Left colon (tissue), 2 donors: ENCODE measurements around the gene PLXNA2. TPM values are rescaled to one million over a fixed set of nuclear protein-coding genes. Genes with fewer than 3 reads are reported as not detected.
A peak's percentile ranks its signal among the peaks of the same experiment; 100 is the strongest.

ENCODE experiments used
- ATAC-seq: fragments of 200-7000 bp; cut with Tn5 transposase; one replicate; pipeline ENCODE4 v1.9.1; 2020; ENCODE audit warnings: mild to moderate bottlenecking, moderate library complexity
- DNase-seq, 2 donors: peaks; one replicate each; pipeline ENCODE4 v3.0.0-alpha.2; 2020
- intact Hi-C, 2 donors: fragments of 100-400 bp; cut with DNase I in 1 of 2; cut with micrococcal nuclease in 1 of 2; formaldehyde crosslinking; loops; one replicate each; pipeline versions ENCODE4 v1.11.2 to v1.14.0; 2022; cut with DNase I, micrococcal nuclease
- total RNA-seq, 2 donors: library from RNA; stranded (reverse); fragmentation: NEBNext Ultra II Directional; extraction: Animal tissue kit (Norgen Biotek cat#: 25700); gene quantifications; one replicate each; pipeline ENCODE4 v1.2.1, GENCODE V29; 2021
- donor health status: DM: no; HTN: no; CAD: no.
- donor health status: DM: yes; HTN: yes; CAD: no.

PLXNA2 gene
- total RNA-seq, 2 donors from 2014 or later, result 89.3 to 103 TPM

- ATAC-seq (no peak), DNase-seq (no peak)
- intact Hi-C loops, result no loop called here
Measured at GRCh38 chr1:208215393-208215792, 28.8 kb downstream of the PLXNA2 start.

DNA sequence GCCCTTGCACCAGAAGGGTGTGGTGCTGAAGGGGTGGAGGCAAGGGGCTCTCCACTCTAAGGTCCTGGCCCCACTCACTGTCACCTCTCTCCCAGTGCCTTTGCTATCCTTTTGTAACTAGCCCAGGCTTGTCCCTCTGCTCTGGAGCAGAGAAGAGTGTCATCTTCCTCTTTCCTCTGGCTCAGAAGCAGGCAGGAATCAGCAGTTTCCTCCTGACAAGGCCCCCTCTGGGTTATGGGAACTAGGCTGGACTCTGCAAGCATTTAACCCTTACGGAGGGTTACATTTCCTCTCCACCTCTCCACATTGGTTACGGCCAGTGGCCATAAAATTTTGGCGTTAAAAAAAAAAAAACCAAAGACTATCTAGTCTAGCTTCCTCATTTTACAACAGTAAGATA lies 30.4 kb downstream of the PLXNA2 start:
- ATAC-seq (no peak), DNase-seq (no peak)
- intact Hi-C loops, result no loop called here

GRCh38 chr1:208212893-208213292 lies 31.3 kb downstream of the PLXNA2 start:
- intact Hi-C loops, result no loop called here
- DNase-seq (no peak), ATAC-seq (no peak)

DNA sequence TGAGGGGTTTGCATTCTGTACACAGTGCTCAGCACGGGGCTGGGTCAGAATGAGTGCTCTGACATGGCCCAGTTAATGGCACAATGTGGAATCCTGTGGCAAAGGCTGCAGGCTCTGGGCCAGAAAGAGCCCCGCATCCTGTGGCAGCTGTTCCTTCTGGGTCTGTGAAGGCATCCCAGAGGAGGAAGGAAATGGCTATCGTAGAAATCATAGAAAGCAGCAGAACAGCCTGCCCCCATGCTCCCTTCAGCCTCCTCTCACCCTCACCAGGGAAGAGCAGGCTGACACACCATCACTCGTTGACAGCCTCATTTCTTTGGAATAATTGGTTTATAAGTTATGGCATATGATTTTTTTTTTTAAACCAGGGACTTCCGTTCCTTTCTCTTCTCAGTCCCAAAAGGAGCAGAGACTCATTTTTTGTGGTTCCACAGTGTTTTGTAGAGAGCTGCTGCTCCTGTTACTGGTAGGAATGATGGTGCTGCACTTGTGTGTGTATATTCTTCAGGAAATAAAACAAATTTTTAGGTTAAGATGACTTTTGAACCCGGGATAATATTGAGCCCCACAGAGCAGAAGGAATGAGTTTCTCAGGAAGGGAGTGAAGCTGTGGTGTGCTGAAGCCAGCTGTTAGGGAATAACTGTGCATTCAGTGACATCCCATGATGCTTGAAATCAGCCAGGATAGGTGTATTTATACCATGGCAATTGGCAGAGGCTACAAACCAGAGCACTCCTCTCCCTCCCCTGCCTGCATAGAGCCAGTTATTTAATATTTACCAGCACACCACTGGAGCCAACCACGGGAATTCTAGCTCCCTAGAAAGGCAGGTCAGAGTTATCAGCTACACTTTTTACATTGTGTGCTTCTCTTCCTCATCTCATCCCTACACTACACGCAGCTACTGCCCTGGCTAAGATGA lies 32.0 kb downstream of the PLXNA2 start:
- no peak for ATAC-seq
- DNase-seq, result no peak
- intact Hi-C loops, result no loop called here

- ATAC-seq, result no peak
- no peak for DNase-seq
- intact Hi-C loops, result no loop called here
Measured at GRCh38 chr1:208209896-208210589, 34.1 kb downstream of the PLXNA2 start.

DNA sequence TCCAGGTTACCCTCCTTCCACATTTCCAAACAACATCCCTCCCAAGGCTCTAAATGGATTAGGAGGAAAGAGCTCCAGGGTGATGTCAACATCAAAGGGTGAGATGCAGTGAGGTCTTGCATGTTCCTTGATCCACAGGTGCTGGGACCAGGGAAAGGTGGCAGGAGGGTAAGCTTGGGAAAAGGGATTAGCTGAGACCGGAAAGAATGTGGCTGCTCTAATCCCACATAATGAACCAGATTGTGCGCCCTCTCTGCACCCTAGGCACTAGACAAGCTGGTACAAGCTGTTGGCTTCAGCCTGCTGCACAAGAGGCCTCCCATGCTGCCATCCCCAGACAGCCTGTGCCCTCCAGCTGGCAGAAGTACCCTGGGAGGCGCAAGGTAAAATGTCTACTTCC lies 34.9 kb downstream of the PLXNA2 start:
- intact Hi-C loops, result no loop called here
- DNase-seq, result no peak
- ATAC-seq, result no peak

DNA sequence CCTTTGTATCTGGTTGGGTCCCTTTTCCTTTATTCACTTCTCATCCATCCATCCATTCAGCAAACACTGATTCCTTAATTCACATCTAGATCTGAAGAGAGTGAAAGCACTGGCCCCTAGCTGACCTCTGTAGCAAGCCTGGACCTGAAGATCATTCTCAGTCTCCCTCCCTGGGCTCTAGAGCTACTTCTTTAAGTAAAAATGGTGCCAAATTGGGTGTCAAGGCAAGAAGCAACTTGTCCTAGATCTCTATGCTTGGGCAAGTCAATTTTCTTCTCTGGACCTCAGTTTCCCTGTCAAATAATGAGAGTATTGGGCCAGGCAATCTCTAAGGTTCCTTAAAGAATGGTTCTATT lies 36.1 kb downstream of the PLXNA2 start:
- DNase-seq, result no peak
- intact Hi-C loops, result no loop called here
- no peak for ATAC-seq

- no peak for ATAC-seq
- intact Hi-C loops, result no loop called here
- no peak for DNase-seq
Measured at GRCh38 chr1:208207388-208208131, 36.6 kb downstream of the PLXNA2 start.

- intact Hi-C loops, result no loop called here
- ATAC-seq, result no peak
- no peak for DNase-seq
Measured at GRCh38 chr1:208206092-208206698, 38.0 kb downstream of the PLXNA2 start.

GRCh38 chr1:208205216-208206013 lies 38.8 kb downstream of the PLXNA2 start:
- DNase-seq (peak; percentile 46 to 74), ATAC-seq (peak; percentile 61)

DNA sequence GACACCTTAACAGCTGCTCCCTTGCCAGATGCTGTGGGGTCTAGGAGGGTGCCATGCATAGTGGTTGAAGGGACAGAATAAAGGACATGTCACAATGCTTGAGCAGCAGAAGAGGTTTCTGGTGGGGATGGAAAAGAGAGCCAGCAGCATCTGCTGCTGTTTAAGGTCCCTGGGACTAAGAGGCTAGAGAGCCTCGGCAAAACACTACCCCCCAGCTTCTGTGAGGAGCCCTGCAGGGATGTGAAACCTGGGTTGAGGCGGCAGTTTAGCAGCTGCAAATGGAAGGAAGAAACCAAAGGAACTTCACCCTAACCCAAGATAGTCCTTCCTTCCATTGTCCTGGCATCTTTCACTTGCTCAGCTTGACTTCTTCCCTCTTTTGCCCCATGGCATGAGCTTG lies 39.4 kb downstream of the PLXNA2 start:
- intact Hi-C loops, result no loop called here
- DNase-seq (no peak), ATAC-seq (no peak)

More at GRCh38 chr1:208205216-208206013, 38.8 kb downstream of the PLXNA2 start:
- intact Hi-C loops, result no loop called here

GRCh38 chr1:208203848-208204609 lies 40.2 kb downstream of the PLXNA2 start:
- intact Hi-C loops, result no loop called here
- ATAC-seq (no peak), DNase-seq (no peak)

GRCh38 chr1:208203127-208203847 lies 40.9 kb downstream of the PLXNA2 start:
- ATAC-seq, result peak; percentile 63
- intact Hi-C loops, result no loop called here
- DNase-seq, result peak; percentile 81 to 86

DNA sequence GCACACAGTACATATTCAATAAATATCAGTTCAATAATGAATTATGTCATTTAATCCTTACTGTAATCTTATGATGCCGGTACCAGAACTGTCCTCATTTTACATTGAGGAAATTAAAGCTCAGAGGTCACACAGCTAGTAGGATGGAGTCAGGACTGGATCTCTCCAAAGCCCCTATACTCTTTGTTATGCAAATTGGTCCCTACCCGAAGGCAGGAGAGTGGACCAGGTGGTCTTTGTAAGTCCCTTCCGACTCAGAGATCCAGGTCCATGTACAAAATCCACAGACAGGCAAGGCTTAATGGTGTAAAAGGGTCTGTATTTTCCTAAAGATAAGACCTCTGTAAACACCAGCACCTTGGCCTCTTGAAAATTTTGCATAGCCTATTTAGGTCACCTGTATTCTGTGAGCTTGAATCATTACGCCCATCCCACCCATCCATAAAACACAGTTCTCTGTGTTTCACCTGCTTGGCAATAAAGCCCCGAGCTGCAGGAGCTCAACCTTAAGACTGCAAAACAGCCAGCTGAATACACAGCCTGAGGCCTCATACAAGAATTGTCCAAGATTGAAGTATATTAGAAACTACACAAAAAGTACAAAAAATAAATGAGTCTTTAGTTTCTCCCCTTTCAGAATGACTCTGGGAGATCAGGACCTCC lies 41.7 kb downstream of the PLXNA2 start:
- intact Hi-C loops, result no loop called here
- ATAC-seq (peak; percentile 39), DNase-seq (no peak)

DNA sequence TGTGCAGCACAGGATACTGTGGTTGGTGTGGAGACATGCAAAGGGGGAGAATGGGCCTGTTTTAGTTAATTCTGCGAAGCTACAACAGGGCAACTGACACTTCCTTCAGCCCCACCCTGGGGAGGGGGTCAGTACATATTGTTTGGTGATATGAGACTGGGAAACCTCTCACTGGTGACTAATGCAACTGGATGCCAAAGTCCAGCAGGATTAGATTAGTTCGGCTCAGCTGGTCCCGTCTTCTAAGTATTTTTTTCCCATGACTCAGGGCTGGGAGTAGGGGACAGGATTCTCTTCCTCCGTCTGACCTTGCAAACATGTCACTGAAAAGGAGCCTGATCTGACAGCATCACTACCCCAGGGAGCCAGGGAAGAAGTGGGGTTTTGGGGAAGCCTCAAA lies 43.0 kb downstream of the PLXNA2 start:
- intact Hi-C loops, result no loop called here
- DNase-seq (peak; percentile 73 to 85), ATAC-seq (peak; percentile 62)

- intact Hi-C loops, result no loop called here
- DNase-seq, result no peak
- no peak for ATAC-seq
Measured at GRCh38 chr1:208200116-208200515, 44.1 kb downstream of the PLXNA2 start.

- ATAC-seq, result no peak
- intact Hi-C loops, result no loop called here
- no peak for DNase-seq
Measured at GRCh38 chr1:208198236-208198635, 45.9 kb downstream of the PLXNA2 start.
